HepG2 (cell line): ENCODE data around the gene TBX10. TPM values are rescaled to one million over a fixed set of nuclear protein-coding genes. Genes with fewer than 3 reads are reported as not detected.

Source experiments
- ATAC-seq: fragments of 200-7000 bp; cut with Tn5 transposase; 3 replicates; pipeline ENCODE4 v1.9.1; 2020; ENCODE audit warnings: mild to moderate bottlenecking, moderate library complexity
- BruUV-seq: library from RNA; stranded (reverse); fragments of 400-500 nt; replicated peaks from 2 replicates; lab custom pipeline; 2021; lab: Mats Ljungman, UMichigan
- CTCF ChIA-PET: fragments of 300-600 bp; formaldehyde crosslinking; extraction: SDS; loops from one replicate; lab custom pipeline; 2021; ENCODE audit warnings: low total read pairs, inconsistent platforms, low intra/inter-chr PET ratio; lab: Yijun Ruan, JAX
- POLR2A ChIA-PET: fragments of 350-600 bp; sonication (Branson Sonifier 250); formaldehyde crosslinking; loops from one replicate; lab custom pipeline; 2020; ENCODE audit warnings: antibody characterized with exemption, inconsistent platforms; lab: Yijun Ruan, JAX
- DNase-seq: peaks from one replicate; pipeline ENCODE4 v3.0.0-alpha.2; 2015; ENCODE audit warnings: low spot score
- FAIRE-seq: peaks from 3 replicates; lab custom pipeline; 2011; peaks lifted over from hg19 to GRCh38; lab: Jason Lieb, UNC
- H2AFZ ChIP-seq: one replicate; pipeline ENCODE4 v1.6.1; 2011; ENCODE audit warnings: low read length, inconsistent platforms
- H3K27ac ChIP-seq: fragments of 300-600 bp; 3 replicates; pipeline ENCODE4 v1.8.0; 2011; ENCODE audit warnings: mixed run types, mild to moderate bottlenecking, mixed read lengths, low read length, inconsistent platforms; ENCODE audit not compliant: insufficient read depth; ENCODE audit errors: extremely low read length
- H3K27me3 ChIP-seq, 2 experiments: fragments of 200-600 bp in 1 of 2; 2 replicates in 1 of 2; 3 replicates in 1 of 2; pipeline versions ENCODE4 v1.6.0 to v1.8.0; 2011; ENCODE audit warnings: low read length in 2 of 2, mild to moderate bottlenecking in 2 of 2, moderate library complexity in 2 of 2, inconsistent platforms in 1 of 2; ENCODE audit not compliant: insufficient read depth in 2 of 2, control insufficient read depth in 1 of 2
- H3K36me3 ChIP-seq, 2 experiments: fragments of 200-600 bp in 1 of 2; replicated peaks in 1 of 2; 2 replicates in 1 of 2; 3 replicates in 1 of 2; pipeline versions ENCODE4 v1.5.1 to v1.8.0; 2011; ENCODE audit warnings: low read length in 2 of 2, inconsistent platforms in 1 of 2; ENCODE audit not compliant: insufficient read depth in 2 of 2, control insufficient read depth in 1 of 2
- H3K4me1 ChIP-seq: 2 replicates; pipeline ENCODE4 v1.5.1; 2012; ENCODE audit warnings: low read length, inconsistent platforms; ENCODE audit not compliant: insufficient read depth
- H3K4me2 ChIP-seq: 2 replicates; pipeline ENCODE4 v1.6.0; 2011; ENCODE audit warnings: low read depth, low read length, inconsistent platforms
- H3K4me3 ChIP-seq, 3 experiments: fragments of 200-600 bp in 1 of 3; sonication (generic), shearing (Covaris generic) in 1 of 3; replicated peaks in 1 of 3; 2 replicates each; pipeline ENCODE4 v1.5.1; 2011 to 2016; ENCODE audit warnings: low read length in 3 of 3, inconsistent platforms in 2 of 3, low read depth in 2 of 3, mild to moderate bottlenecking in 2 of 3, control low read depth in 1 of 3, mixed read lengths in 1 of 3; ENCODE audit not compliant: insufficient read depth in 1 of 3
- H3K79me2 ChIP-seq: one replicate; pipeline ENCODE4 v1.6.1; 2011; ENCODE audit warnings: low read length, inconsistent platforms; ENCODE audit not compliant: insufficient read depth
- H3K9ac ChIP-seq: 2 replicates; pipeline ENCODE4 v1.6.0; 2011; ENCODE audit warnings: mild to moderate bottlenecking, low read depth, low read length, inconsistent platforms; ENCODE audit not compliant: insufficient read depth
- H3K9me3 ChIP-seq: 2 replicates; pipeline ENCODE4 v1.5.1; 2012; ENCODE audit warnings: mild to moderate bottlenecking, low read length
- H4K20me1 ChIP-seq: 2 replicates; pipeline ENCODE4 v1.6.0; 2011; ENCODE audit warnings: inconsistent platforms, mild to moderate bottlenecking, low read length, moderate library complexity; ENCODE audit not compliant: insufficient read depth
- ATM ChIP-seq: fragments of 450-650 bp; IDR thresholded peaks from 2 replicates; pipeline ENCODE4 v1.7.1; 2017; ENCODE audit warnings: mild to moderate bottlenecking, borderline replicate concordance
- HNF4A ChIP-seq: sonication (generic); formaldehyde crosslinking; IDR thresholded peaks from 2 replicates; pipeline ENCODE4 v1.4.0; 2020; ENCODE audit warnings: missing genetic modification reagents
- RFX1 ChIP-seq: fragments of 450-650 bp; IDR thresholded peaks from 2 replicates; pipeline ENCODE4 v1.6.1; 2017
- STAG1 ChIP-seq: sonication (generic); formaldehyde crosslinking; IDR thresholded peaks from 2 replicates; pipeline ENCODE4 v1.4.0; 2020; ENCODE audit warnings: missing genetic modification reagents
- ZKSCAN1 ChIP-seq: fragments of 150-350 bp; IDR thresholded peaks from 2 replicates; pipeline ENCODE4 v1.6.1; 2014; ENCODE audit warnings: low read length
- ZNF724P ChIP-seq: sonication (generic); formaldehyde crosslinking; IDR thresholded peaks from 2 replicates; pipeline ENCODE4 v1.8.0; 2022; ENCODE audit warnings: missing genetic modification reagents, borderline replicate concordance
- WGBS: methylation state at CpG from one replicate; pipeline ENCODE4 v1.1.6; 2017; ENCODE audit warnings: low lambda C conversion rate; 5-methylcytosine and 5-hydroxymethylcytosine counted together
- in situ Hi-C: cut with HindIII; loops from 2 replicates; pipeline ENCODE4 v1.10.0; 2017; ENCODE audit warnings: low pct_unique_long_range_greater_than_20kb; ENCODE audit not compliant: extremely low pct_ligation_motif_present
- intact Hi-C: fragments of 100-400 bp; cut with micrococcal nuclease; formaldehyde crosslinking; loops from one replicate; pipeline ENCODE4 v1.10.0; 2022; ENCODE audit not compliant: unreplicated experiment
- polyA plus RNA-seq, 8 experiments: library from polyadenylated mRNA; depleted of rRNA in 3 of 8; stranded (reverse) in 7 of 8; unstranded in 1 of 8; fragments of >200 nt; fragmentation: Illumina TruSeq in 4 of 8; extraction: Trizol in 4 of 8; gene quantifications; 2 replicates each; pipeline versions ENCODE4 v1.2.1 to v1.2.3, GENCODE V29; 2011 to 2016; ENCODE audit warnings: low read depth in 4 of 8, missing spikeins in 1 of 8, mixed read lengths in 1 of 8; ENCODE audit not compliant: insufficient read depth in 1 of 8
- total RNA-seq, 5 experiments: library from RNA; depleted of rRNA; stranded (reverse); fragments of >200 nt; fragmentation: Illumina TruSeq; extraction: Trizol; gene quantifications; 2 replicates each; pipeline ENCODE4 v1.2.3, GENCODE V29; 2016; ENCODE audit warnings: low read depth in 1 of 5
- TF ChIP-seq, protein P1 (sequence below): sonication (generic); formaldehyde crosslinking; IDR thresholded peaks from 2 replicates; pipeline ENCODE4 v1.4.0; 2020; ENCODE audit warnings: missing genetic modification reagents
- TF ChIP-seq, protein P2 (sequence below): IDR thresholded peaks from 2 replicates; pipeline ENCODE4 v1.4.0; 2020; ENCODE audit warnings: mild to moderate bottlenecking, missing genetic modification reagents
- TF ChIP-seq, protein P3 (sequence below): sonication (generic); formaldehyde crosslinking; IDR thresholded peaks from 2 replicates; pipeline ENCODE4 v1.5.1; 2020; ENCODE audit warnings: missing genetic modification reagents, mild to moderate bottlenecking, borderline replicate concordance
- TF ChIP-seq, protein P4 (sequence below): sonication (generic); formaldehyde crosslinking; IDR thresholded peaks from 2 replicates; pipeline ENCODE4 v1.5.0; 2020; ENCODE audit warnings: missing genetic modification reagents, mild to moderate bottlenecking, borderline replicate concordance

The TBX10 gene
- total and polyA plus RNA-seq, 2 of the 13 experiments (the other 11 are each of a cell fraction or from before 2014, with no cell fraction given), result 0.27 to 1.7 TPM

DNA sequence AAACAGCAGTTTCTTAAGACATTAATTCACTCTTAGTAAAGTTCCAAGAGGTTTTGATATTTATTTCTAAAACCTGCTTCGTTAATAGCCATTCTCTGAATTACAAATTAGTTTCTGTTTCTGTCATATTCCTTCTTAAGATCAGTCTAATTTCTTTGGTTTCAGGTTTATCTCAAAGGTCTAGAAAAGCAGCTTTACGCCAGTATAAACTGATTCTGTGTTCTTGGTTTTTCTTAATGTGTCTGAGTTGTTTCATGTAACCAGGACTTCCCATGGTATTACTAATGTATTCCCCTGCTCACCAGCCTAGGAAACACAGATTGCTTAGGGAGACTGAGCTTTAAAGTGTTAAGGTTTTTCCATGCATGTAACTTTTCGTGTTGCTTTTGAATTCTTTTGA lies 17.7 kb upstream of the TBX10 start:
- no peak overlapping the region for H3K4me3 ChIP-seq
- POLR2A ChIA-PET, result interaction anchor here (1.6 kb wide), 1 partner anchor 27 kb away, joined by 13 read pairs; the partner anchor contains the start of gene NUDT8
- FAIRE-seq, result no peak
- peak overlapping the region; percentile 2 for H2AFZ ChIP-seq
- H3K27ac ChIP-seq, result no peak overlapping the region
- H3K4me2 ChIP-seq, result no peak overlapping the region
- in situ Hi-C loops, result loop anchor here (25.0 kb wide), 1 partner anchor 130 kb away; no protein-coding TSS in a partner anchor
- DNase-seq, result no peak
- TF ChIP-seq ATM (no peak), HNF4A (CRISPR knock-in tag) (no peak), ZKSCAN1 (no peak), STAG1 (no peak)
- TF ChIP-seq, protein P1, sequence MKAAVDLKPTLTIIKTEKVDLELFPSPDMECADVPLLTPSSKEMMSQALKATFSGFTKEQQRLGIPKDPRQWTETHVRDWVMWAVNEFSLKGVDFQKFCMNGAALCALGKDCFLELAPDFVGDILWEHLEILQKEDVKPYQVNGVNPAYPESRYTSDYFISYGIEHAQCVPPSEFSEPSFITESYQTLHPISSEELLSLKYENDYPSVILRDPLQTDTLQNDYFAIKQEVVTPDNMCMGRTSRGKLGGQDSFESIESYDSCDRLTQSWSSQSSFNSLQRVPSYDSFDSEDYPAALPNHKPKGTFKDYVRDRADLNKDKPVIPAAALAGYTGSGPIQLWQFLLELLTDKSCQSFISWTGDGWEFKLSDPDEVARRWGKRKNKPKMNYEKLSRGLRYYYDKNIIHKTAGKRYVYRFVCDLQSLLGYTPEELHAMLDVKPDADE (CRISPR knock-in tag), result no peak
- no peaks in the 10 kb centered on the region for H3K79me2 ChIP-seq
- ATAC-seq, result no peak
- BruUV-seq, result no TSS peak
- peaks cover 5% of the 10 kb centered on the region; the same call in 1 of the 2 replicates for H3K9me3 ChIP-seq
- H4K20me1 ChIP-seq, result no peaks in the 10 kb centered on the region
- H3K36me3 ChIP-seq, result no peaks in the 10 kb centered on the region
- WGBS, result 18% methylated on average over 3 of the region's 3 CpGs
- CTCF ChIA-PET, result no interaction called here
- intact Hi-C loops, result no loop called here
- H3K4me1 ChIP-seq, result peaks cover 26% of the 10 kb centered on the region
- H3K9ac ChIP-seq, result no peak overlapping the region
- H3K27me3 ChIP-seq, result 0 out of 5 replicates have a peak, but pooled peaks cover 0 to 1% of the 10 kb centered on the region in 2 experiments

DNA sequence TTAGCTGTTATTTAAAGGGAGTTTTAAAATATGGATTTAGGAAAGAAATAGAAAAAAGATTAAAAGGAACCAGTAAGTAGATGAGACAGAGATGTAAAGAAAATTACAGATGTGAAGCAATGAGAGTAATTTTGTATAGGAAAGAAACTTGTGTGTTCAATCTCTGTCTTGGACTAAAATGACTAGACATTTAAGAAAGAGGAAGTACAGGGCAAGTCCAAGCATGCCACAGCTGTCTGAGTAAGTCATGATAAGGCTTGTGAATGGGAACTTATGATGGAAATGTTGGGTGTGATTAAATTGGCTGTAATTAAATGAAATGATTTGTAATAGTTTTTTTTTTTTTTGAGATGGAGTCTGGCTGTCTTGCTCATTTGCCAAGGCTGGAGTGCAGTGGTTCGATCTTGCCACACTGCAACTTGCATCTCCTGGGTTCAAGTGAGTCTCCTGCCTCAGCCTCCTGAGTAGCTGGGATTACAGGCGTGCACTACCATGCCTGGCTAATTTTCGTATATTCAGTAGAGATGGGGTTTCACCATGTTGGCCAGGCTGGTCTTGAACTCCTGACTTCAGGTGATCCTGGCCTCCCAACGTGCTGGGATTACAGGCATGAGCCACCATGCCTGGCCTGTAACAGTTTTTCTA lies 16.8 kb upstream of the TBX10 start:
- H3K4me1 ChIP-seq, result peaks cover 35% of the 10 kb centered on the region
- no peaks in the 10 kb centered on the region for H4K20me1 ChIP-seq
- no peaks in the 10 kb centered on the region for H3K79me2 ChIP-seq
- FAIRE-seq (no peak), ATAC-seq (no peak), DNase-seq (no peak)
- no peak overlapping the region for H3K4me2 ChIP-seq
- H3K27ac ChIP-seq, result no peak overlapping the region
- H3K4me3 ChIP-seq, result no peak overlapping the region
- no peak overlapping the region for H3K9ac ChIP-seq
- in situ Hi-C loops (loop anchor here (25.0 kb wide), 1 partner anchor 131 kb away; no protein-coding TSS in a partner anchor), intact Hi-C loops (no loop called here)
- H3K36me3 ChIP-seq, result no peaks in the 10 kb centered on the region
- H2AFZ ChIP-seq, result no peak overlapping the region
- H3K9me3 ChIP-seq, result peaks cover 5% of the 10 kb centered on the region; the same call in 1 of the 2 replicates
- ChIA-PET POLR2A (no interaction called here), CTCF (no interaction called here)
- H3K27me3 ChIP-seq, result no peaks in the 10 kb centered on the region
- 54% methylated on average over 4 of the region's 4 CpGs for WGBS
- BruUV-seq, result no TSS peak
- TF ChIP-seq, protein P2, sequence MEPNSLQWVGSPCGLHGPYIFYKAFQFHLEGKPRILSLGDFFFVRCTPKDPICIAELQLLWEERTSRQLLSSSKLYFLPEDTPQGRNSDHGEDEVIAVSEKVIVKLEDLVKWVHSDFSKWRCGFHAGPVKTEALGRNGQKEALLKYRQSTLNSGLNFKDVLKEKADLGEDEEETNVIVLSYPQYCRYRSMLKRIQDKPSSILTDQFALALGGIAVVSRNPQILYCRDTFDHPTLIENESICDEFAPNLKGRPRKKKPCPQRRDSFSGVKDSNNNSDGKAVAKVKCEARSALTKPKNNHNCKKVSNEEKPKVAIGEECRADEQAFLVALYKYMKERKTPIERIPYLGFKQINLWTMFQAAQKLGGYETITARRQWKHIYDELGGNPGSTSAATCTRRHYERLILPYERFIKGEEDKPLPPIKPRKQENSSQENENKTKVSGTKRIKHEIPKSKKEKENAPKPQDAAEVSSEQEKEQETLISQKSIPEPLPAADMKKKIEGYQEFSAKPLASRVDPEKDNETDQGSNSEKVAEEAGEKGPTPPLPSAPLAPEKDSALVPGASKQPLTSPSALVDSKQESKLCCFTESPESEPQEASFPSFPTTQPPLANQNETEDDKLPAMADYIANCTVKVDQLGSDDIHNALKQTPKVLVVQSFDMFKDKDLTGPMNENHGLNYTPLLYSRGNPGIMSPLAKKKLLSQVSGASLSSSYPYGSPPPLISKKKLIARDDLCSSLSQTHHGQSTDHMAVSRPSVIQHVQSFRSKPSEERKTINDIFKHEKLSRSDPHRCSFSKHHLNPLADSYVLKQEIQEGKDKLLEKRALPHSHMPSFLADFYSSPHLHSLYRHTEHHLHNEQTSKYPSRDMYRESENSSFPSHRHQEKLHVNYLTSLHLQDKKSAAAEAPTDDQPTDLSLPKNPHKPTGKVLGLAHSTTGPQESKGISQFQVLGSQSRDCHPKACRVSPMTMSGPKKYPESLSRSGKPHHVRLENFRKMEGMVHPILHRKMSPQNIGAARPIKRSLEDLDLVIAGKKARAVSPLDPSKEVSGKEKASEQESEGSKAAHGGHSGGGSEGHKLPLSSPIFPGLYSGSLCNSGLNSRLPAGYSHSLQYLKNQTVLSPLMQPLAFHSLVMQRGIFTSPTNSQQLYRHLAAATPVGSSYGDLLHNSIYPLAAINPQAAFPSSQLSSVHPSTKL (CRISPR knock-in tag), result no peak
- TF ChIP-seq ZNF724P (CRISPR knock-in tag), result peak; percentile 77; the same call in 1 of the 2 replicates
- TF ChIP-seq, protein P3, sequence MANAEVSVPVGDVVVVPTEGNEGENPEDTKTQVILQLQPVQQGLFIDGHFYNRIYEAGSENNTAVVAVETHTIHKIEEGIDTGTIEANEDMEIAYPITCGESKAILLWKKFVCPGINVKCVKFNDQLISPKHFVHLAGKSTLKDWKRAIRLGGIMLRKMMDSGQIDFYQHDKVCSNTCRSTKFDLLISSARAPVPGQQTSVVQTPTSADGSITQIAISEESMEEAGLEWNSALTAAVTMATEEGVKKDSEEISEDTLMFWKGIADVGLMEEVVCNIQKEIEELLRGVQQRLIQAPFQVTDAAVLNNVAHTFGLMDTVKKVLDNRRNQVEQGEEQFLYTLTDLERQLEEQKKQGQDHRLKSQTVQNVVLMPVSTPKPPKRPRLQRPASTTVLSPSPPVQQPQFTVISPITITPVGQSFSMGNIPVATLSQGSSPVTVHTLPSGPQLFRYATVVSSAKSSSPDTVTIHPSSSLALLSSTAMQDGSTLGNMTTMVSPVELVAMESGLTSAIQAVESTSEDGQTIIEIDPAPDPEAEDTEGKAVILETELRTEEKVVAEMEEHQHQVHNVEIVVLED, result no peak
- TF ChIP-seq, protein P4, sequence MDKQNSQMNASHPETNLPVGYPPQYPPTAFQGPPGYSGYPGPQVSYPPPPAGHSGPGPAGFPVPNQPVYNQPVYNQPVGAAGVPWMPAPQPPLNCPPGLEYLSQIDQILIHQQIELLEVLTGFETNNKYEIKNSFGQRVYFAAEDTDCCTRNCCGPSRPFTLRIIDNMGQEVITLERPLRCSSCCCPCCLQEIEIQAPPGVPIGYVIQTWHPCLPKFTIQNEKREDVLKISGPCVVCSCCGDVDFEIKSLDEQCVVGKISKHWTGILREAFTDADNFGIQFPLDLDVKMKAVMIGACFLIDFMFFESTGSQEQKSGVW (CRISPR knock-in tag), result no peak
- TF ChIP-seq RFX1, result no peak
